Mesenchymal stem cell (in vitro differentiated cells and primary cell): Measurements from ENCODE around the gene MSI2.
A peak's percentile ranks its signal among the peaks of the same experiment; 100 is the strongest.

Experiments used
- DNase-seq: peaks from one replicate; pipeline ENCODE4 v3.0.0-alpha.2; 2013
- H2AFZ ChIP-seq: one replicate; pipeline ENCODE4 v1.6.1; 2013; ENCODE audit warnings: low read depth, mild to moderate bottlenecking, control low read depth, inconsistent platforms, low read length, moderate library complexity
- H2AK5ac ChIP-seq: 2 replicates; pipeline ENCODE4 v1.6.1; 2013; ENCODE audit warnings: low read length, moderate library complexity, mild to moderate bottlenecking, inconsistent platforms; ENCODE audit not compliant: severe bottlenecking
- H2BK120ac ChIP-seq: one replicate; pipeline ENCODE4 v1.6.1; 2013; ENCODE audit warnings: low read depth, mild to moderate bottlenecking, inconsistent platforms, low read length, moderate library complexity
- H2BK12ac ChIP-seq, 2 experiments: one replicate each; pipeline ENCODE4 v1.6.1; 2013; ENCODE audit warnings: inconsistent platforms in 2 of 2, low read length in 2 of 2, mild to moderate bottlenecking in 2 of 2, moderate library complexity in 2 of 2, control low read depth in 1 of 2
- H2BK15ac ChIP-seq: one replicate; pipeline ENCODE4 v1.6.1; 2013; ENCODE audit warnings: mild to moderate bottlenecking, low read depth, inconsistent platforms; ENCODE audit not compliant: poor library complexity, severe bottlenecking
- H2BK5ac ChIP-seq: 2 replicates; pipeline ENCODE4 v1.6.1; 2013; ENCODE audit warnings: low read depth, mild to moderate bottlenecking, low read length, control low read depth, inconsistent platforms; ENCODE audit not compliant: poor library complexity, severe bottlenecking
- H3K14ac ChIP-seq, 2 experiments: one replicate each; pipeline ENCODE4 v1.6.1; 2013; ENCODE audit warnings: inconsistent platforms in 2 of 2, low read length in 2 of 2, control low read depth in 1 of 2, mild to moderate bottlenecking in 1 of 2, moderate library complexity in 1 of 2
- H3K18ac ChIP-seq, 2 experiments: one replicate each; pipeline ENCODE4 v1.6.1; 2013; ENCODE audit warnings: inconsistent platforms in 2 of 2, low read length in 2 of 2, control low read depth in 1 of 2, low read depth in 1 of 2, mild to moderate bottlenecking in 1 of 2
- H3K23ac ChIP-seq, 2 experiments: one replicate each; pipeline ENCODE4 v1.6.1; 2013; ENCODE audit warnings: inconsistent platforms in 2 of 2, low read length in 2 of 2, mild to moderate bottlenecking in 2 of 2, moderate library complexity in 2 of 2, control low read depth in 1 of 2
- H3K27ac ChIP-seq: 2 replicates; pipeline ENCODE4 v1.5.1; 2013; ENCODE audit warnings: mild to moderate bottlenecking, moderate library complexity, low read length, control low read depth, inconsistent platforms; ENCODE audit not compliant: poor library complexity, severe bottlenecking
- H3K27me3 ChIP-seq, 2 experiments: 2 replicates each; pipeline versions ENCODE4 v1.6.1 to v1.7.0; 2013; ENCODE audit warnings: low read length in 2 of 2, mild to moderate bottlenecking in 2 of 2, moderate library complexity in 2 of 2, control low read depth in 1 of 2, inconsistent platforms in 1 of 2; ENCODE audit not compliant: control insufficient read depth in 1 of 2, insufficient read depth in 1 of 2
- H3K36me3 ChIP-seq, 2 experiments: 2 replicates each; pipeline versions ENCODE4 v1.6.1 to v1.7.0; 2013; ENCODE audit warnings: low read length in 2 of 2, control low read depth in 1 of 2, inconsistent platforms in 1 of 2, low read depth in 1 of 2, mild to moderate bottlenecking in 1 of 2; ENCODE audit not compliant: insufficient read depth in 2 of 2, control insufficient read depth in 1 of 2
- H3K4ac ChIP-seq, 2 experiments: one replicate each; pipeline ENCODE4 v1.6.1; 2013; ENCODE audit warnings: inconsistent platforms in 2 of 2, low read length in 2 of 2, mild to moderate bottlenecking in 2 of 2, moderate library complexity in 2 of 2, control low read depth in 1 of 2, low read depth in 1 of 2
- H3K4me1 ChIP-seq: 2 replicates; pipeline ENCODE4 v1.6.1; 2013; ENCODE audit warnings: low read depth, low read length, control low read depth; ENCODE audit not compliant: control insufficient read depth, insufficient read depth
- H3K4me2 ChIP-seq: 2 replicates; pipeline ENCODE4 v1.6.1; 2013; ENCODE audit warnings: low read length, mild to moderate bottlenecking, inconsistent platforms; ENCODE audit not compliant: poor library complexity, severe bottlenecking
- H3K4me3 ChIP-seq, 2 experiments: 2 replicates each; pipeline versions ENCODE4 v1.5.1 to v1.7.0; 2013; ENCODE audit warnings: low read length in 2 of 2, mild to moderate bottlenecking in 2 of 2, control low read depth in 1 of 2, low read depth in 1 of 2; ENCODE audit not compliant: insufficient read depth in 1 of 2
- H3K79me1 ChIP-seq: replicated peaks from 2 replicates; pipeline ENCODE4 v1.6.1; 2013; ENCODE audit warnings: mild to moderate bottlenecking, control low read depth, low read length, inconsistent platforms; ENCODE audit not compliant: poor library complexity, severe bottlenecking
- H3K9ac ChIP-seq: 2 replicates; pipeline ENCODE4 v1.7.0; 2013; ENCODE audit warnings: mild to moderate bottlenecking, low read length, moderate library complexity
- H3K9me3 ChIP-seq: 2 replicates; pipeline ENCODE4 v1.7.0; 2013; ENCODE audit warnings: mild to moderate bottlenecking, low read length; ENCODE audit not compliant: control insufficient read depth
- H4K8ac ChIP-seq: one replicate; pipeline ENCODE4 v1.6.1; 2013; ENCODE audit warnings: inconsistent platforms, mild to moderate bottlenecking, low read length, moderate library complexity
- H4K91ac ChIP-seq: one replicate; pipeline ENCODE4 v1.6.1; 2013; ENCODE audit warnings: mild to moderate bottlenecking, low read length, inconsistent platforms
- WGBS: methylation state at CpG from one replicate; pipeline ENCODE4 v1.1.7; 2013; ENCODE audit warnings: mixed read lengths; 5-methylcytosine and 5-hydroxymethylcytosine counted together

MSI2 gene

GRCh38 chr17:57597101-57597500, 340.8 kb downstream of the MSI2 start:
- Histone ChIP-seq H3K9ac (no peak overlapping the region), H3K4me1 (peaks cover 11% of the 10 kb centered on the region), H3K4me2 (no peak overlapping the region), H3K9me3 (no peaks in the 10 kb centered on the region), H3K36me3 (peaks cover 0 to 3% of the 10 kb centered on the region in 2 experiments), H3K27ac (no peak overlapping the region), H3K23ac (no peak overlapping the region), H3K18ac (no peak overlapping the region), H3K79me1 (peaks cover 11% of the 10 kb centered on the region), H3K4ac (no peak overlapping the region), H3K27me3 (peaks cover 0 to 4% of the 10 kb centered on the region in 2 experiments), H2BK12ac (no peak overlapping the region), H2BK15ac (no peak overlapping the region), H2AK5ac (no peak overlapping the region), H2BK5ac (no peak overlapping the region), H4K91ac (no peak overlapping the region), H2BK120ac (no peak overlapping the region), H2AFZ (no peak overlapping the region), H4K8ac (no peak overlapping the region), H3K14ac (no peak overlapping the region), H3K4me3 (no peak overlapping the region)
- DNase-seq = no peak
- WGBS = 89% methylated on average over 5 of the region's 5 CpGs

GRCh38 chr17:57597531-57598453, 341.5 kb downstream of the MSI2 start:
- Histone ChIP-seq H2AFZ (no peak overlapping the region), H2BK5ac (no peak overlapping the region), H3K4me1 (peaks cover 11% of the 10 kb centered on the region), H3K4ac (no peak overlapping the region), H3K4me3 (no peak overlapping the region), H3K18ac (no peak overlapping the region), H2AK5ac (no peak overlapping the region), H3K23ac (no peak overlapping the region), H4K91ac (no peak overlapping the region), H3K36me3 (peaks cover 0 to 3% of the 10 kb centered on the region in 2 experiments), H3K27me3 (peaks cover 0 to 2% of the 10 kb centered on the region in 2 experiments), H2BK120ac (no peak overlapping the region), H3K79me1 (peaks cover 11% of the 10 kb centered on the region), H4K8ac (no peak overlapping the region), H3K9me3 (no peaks in the 10 kb centered on the region), H2BK15ac (no peak overlapping the region), H3K14ac (no peak overlapping the region), H3K27ac (no peak overlapping the region), H2BK12ac (no peak overlapping the region), H3K4me2 (no peak overlapping the region), H3K9ac (no peak overlapping the region)
- peak; percentile 82 for DNase-seq
- WGBS = 60% methylated on average over 3 of the region's 8 CpGs

DNA sequence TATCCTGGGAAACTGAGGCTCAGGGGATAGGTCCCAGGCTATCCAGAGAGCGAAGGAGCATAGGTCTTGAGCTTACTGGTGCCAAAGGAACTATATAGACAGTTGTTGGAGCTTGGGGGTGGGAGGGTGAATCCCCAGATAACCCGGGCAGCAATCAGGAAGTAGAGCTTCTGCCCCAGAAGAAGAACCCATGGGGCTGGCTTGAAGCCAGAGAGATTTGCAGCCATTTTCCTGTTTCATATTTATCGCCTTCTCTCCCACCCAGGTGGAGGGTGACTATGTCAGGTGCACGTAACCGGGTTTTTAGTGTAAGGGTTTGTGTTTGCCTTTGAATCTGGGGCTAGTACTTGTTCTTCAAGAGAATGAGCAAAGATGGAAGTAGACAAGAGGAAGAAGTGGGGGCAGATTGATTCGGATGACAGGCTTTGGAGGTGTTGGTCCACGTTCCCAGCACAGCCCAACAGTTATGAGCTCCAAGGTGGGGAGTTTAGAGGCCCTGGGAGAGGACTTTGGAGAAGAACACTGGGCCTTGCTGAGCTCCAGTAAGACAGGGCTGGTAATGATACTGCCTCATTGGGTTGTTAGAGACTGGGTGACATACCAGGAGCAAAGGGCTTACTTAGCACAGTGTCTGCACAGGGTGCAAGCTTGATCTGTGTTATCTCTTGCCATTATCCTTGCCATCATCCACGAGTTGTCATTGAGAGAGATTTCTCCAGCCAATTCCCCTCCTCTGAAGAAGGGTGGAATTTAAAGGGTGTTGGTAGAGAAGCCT, 343.1 kb downstream of the MSI2 start:
- H3K14ac ChIP-seq = no peak overlapping the region
- no peak overlapping the region for H2BK12ac ChIP-seq
- DNase-seq = no peak
- no peak overlapping the region for H2BK120ac ChIP-seq
- H3K9me3 ChIP-seq = no peaks in the 10 kb centered on the region
- no peak overlapping the region for H3K23ac ChIP-seq
- H4K91ac ChIP-seq = no peak overlapping the region
- H3K4me3 ChIP-seq = no peak overlapping the region
- H3K9ac ChIP-seq = no peak overlapping the region
- H3K4me1 ChIP-seq = peaks cover 11% of the 10 kb centered on the region
- 95% methylated on average over 7 of the region's 8 CpGs for WGBS
- H3K18ac ChIP-seq = no peak overlapping the region
- no peak overlapping the region for H2BK15ac ChIP-seq
- peaks cover 8% of the 10 kb centered on the region for H3K79me1 ChIP-seq
- no peaks in the 10 kb centered on the region for H3K27me3 ChIP-seq
- H3K36me3 ChIP-seq = peaks cover 0 to 3% of the 10 kb centered on the region in 2 experiments
- H2AK5ac ChIP-seq = no peak overlapping the region
- no peak overlapping the region for H2AFZ ChIP-seq
- H3K27ac ChIP-seq = no peak overlapping the region
- no peak overlapping the region for H3K4me2 ChIP-seq
- no peak overlapping the region for H3K4ac ChIP-seq
- no peak overlapping the region for H4K8ac ChIP-seq
- H2BK5ac ChIP-seq = no peak overlapping the region

DNA sequence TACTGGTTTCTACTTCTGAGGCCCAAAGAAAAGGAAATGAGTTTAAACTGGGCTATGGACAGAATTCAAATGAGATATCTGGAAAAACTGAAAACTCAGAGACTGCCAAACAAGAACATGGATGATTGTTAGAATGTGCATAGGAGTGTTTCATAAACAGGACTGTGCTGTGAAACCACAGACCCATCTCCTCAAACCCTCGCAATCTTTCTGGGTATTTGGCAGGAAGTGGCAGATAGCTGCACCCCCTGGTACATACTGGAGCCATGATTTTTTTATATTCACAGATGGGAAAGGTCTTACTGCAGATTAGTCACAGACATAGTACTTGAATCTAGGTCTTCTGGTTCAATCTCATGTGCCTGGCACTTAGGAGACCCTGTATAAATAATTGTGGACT, 343.8 kb downstream of the MSI2 start:
- no peak overlapping the region for H2AFZ ChIP-seq
- H3K4me2 ChIP-seq = no peak overlapping the region
- H3K36me3 ChIP-seq = peaks cover 0 to 3% of the 10 kb centered on the region in 2 experiments
- no peaks in the 10 kb centered on the region for H3K27me3 ChIP-seq
- H2BK12ac ChIP-seq = no peak overlapping the region
- H4K91ac ChIP-seq = no peak overlapping the region
- no peak overlapping the region for H3K14ac ChIP-seq
- DNase-seq = peak; percentile 16
- no peak overlapping the region for H3K4ac ChIP-seq
- no peaks in the 10 kb centered on the region for H3K9me3 ChIP-seq
- H3K27ac ChIP-seq = no peak overlapping the region
- H3K18ac ChIP-seq = no peak overlapping the region
- H3K23ac ChIP-seq = no peak overlapping the region
- no peak overlapping the region for H4K8ac ChIP-seq
- peaks cover 5% of the 10 kb centered on the region for H3K79me1 ChIP-seq
- no peak overlapping the region for H3K4me3 ChIP-seq
- WGBS = no CpG with 5 or more reads among the region's 1 CpG
- H2BK120ac ChIP-seq = no peak overlapping the region
- H2AK5ac ChIP-seq = no peak overlapping the region
- no peak overlapping the region for H2BK5ac ChIP-seq
- H3K9ac ChIP-seq = no peak overlapping the region
- peaks cover 14% of the 10 kb centered on the region for H3K4me1 ChIP-seq
- no peak overlapping the region for H2BK15ac ChIP-seq
